ENCODE data around the gene JOSD1.

The JOSD1 gene

GRCh38 chr22:38689651-38690050 lies 11.1 kb downstream of the JOSD1 start:
- no peaks in the 10 kb centered on the region for H3K27me3 ChIP-seq (ENCODE audit: insufficient read depth, low read length, poor library complexity)
- peaks cover 11% of the 10 kb centered on the region for H3K79me1 ChIP-seq (ENCODE audit: low read length)
- H3K23ac ChIP-seq (ENCODE audit: low read length), result no peak overlapping the region
- DNase-seq, result no peak
- H3K4ac ChIP-seq (ENCODE audit: low read depth, low read length), result no peak overlapping the region
- H2AK5ac ChIP-seq (ENCODE audit: low read length), result no peak overlapping the region
- no CpG with 5 or more reads among the region's 1 CpG for WGBS (ENCODE audit: extremely low coverage, insufficient coverage, low lambda C conversion rate)
- no peaks in the 10 kb centered on the region for H3K4me1 ChIP-seq (ENCODE audit: control insufficient read depth, low read depth, low read length)
- H4K5ac ChIP-seq (ENCODE audit: low read length), result no peak overlapping the region
- no peak overlapping the region for H4K8ac ChIP-seq (ENCODE audit: low read depth, low read length)
- H3K9ac ChIP-seq (ENCODE audit: low read length), result no peak overlapping the region
- H3K27ac ChIP-seq (ENCODE audit: low read depth, low read length), result no peak overlapping the region
- H3K36me3 ChIP-seq (ENCODE audit: control insufficient read depth, insufficient read depth, low read length), result peaks cover 3% of the 10 kb centered on the region
- H2BK5ac ChIP-seq (ENCODE audit: low read length), result no peak overlapping the region
- no peaks in the 10 kb centered on the region for H3K79me2 ChIP-seq (ENCODE audit: control insufficient read depth, insufficient read depth, low read length)
- no peak overlapping the region for H3K18ac ChIP-seq (ENCODE audit: low read length)
- no peak overlapping the region for H3K56ac ChIP-seq (ENCODE audit: low read length)
- H2BK120ac ChIP-seq (ENCODE audit: low read depth, low read length), result no peak overlapping the region
- H2BK15ac ChIP-seq (replicated peaks; ENCODE audit: low read depth), result no peak overlapping the region
- H3K4me2 ChIP-seq (ENCODE audit: low read length), result no peak overlapping the region
- no peak overlapping the region for H3K4me3 ChIP-seq (ENCODE audit: low read length)

- H2BK15ac ChIP-seq (replicated peaks; ENCODE audit: low read depth), result no peak overlapping the region
- no peak overlapping the region for H3K56ac ChIP-seq (ENCODE audit: low read length)
- H4K8ac ChIP-seq (ENCODE audit: low read depth, low read length), result no peak overlapping the region
- H3K36me3 ChIP-seq (ENCODE audit: control insufficient read depth, insufficient read depth, low read length), result peaks cover 7% of the 10 kb centered on the region
- H3K4me3 ChIP-seq (ENCODE audit: low read length), result no peak overlapping the region
- no peak for DNase-seq
- no peak overlapping the region for H2AK5ac ChIP-seq (ENCODE audit: low read length)
- H3K9ac ChIP-seq (ENCODE audit: low read length), result no peak overlapping the region
- H3K4me1 ChIP-seq (ENCODE audit: control insufficient read depth, low read depth, low read length), result peaks cover 2% of the 10 kb centered on the region
- H3K79me2 ChIP-seq (ENCODE audit: control insufficient read depth, insufficient read depth, low read length), result peaks cover 9% of the 10 kb centered on the region
- H3K23ac ChIP-seq (ENCODE audit: low read length), result no peak overlapping the region
- H3K27me3 ChIP-seq (ENCODE audit: insufficient read depth, low read length, poor library complexity), result no peaks in the 10 kb centered on the region
- H3K27ac ChIP-seq (ENCODE audit: low read depth, low read length), result no peak overlapping the region
- no peak overlapping the region for H3K4me2 ChIP-seq (ENCODE audit: low read length)
- no peak overlapping the region for H2BK120ac ChIP-seq (ENCODE audit: low read depth, low read length)
- no peak overlapping the region for H3K4ac ChIP-seq (ENCODE audit: low read depth, low read length)
- no peak overlapping the region for H4K5ac ChIP-seq (ENCODE audit: low read length)
- H3K18ac ChIP-seq (ENCODE audit: low read length), result no peak overlapping the region
- WGBS (ENCODE audit: extremely low coverage, insufficient coverage, low lambda C conversion rate), result no CpG with 5 or more reads among the region's 1 CpG
- peaks cover 12% of the 10 kb centered on the region for H3K79me1 ChIP-seq (ENCODE audit: low read length)
- H2BK5ac ChIP-seq (ENCODE audit: low read length), result no peak overlapping the region
Measured at GRCh38 chr22:38685761-38686160, 15.0 kb downstream of the JOSD1 start.

GRCh38 chr22:38684895-38685294 lies 15.8 kb downstream of the JOSD1 start:
- no peaks in the 10 kb centered on the region for H3K27me3 ChIP-seq (ENCODE audit: insufficient read depth, low read length, poor library complexity)
- no peak overlapping the region for H2BK5ac ChIP-seq (ENCODE audit: low read length)
- no peak overlapping the region for H3K4ac ChIP-seq (ENCODE audit: low read depth, low read length)
- no peak overlapping the region for H2AK5ac ChIP-seq (ENCODE audit: low read length)
- no peak overlapping the region for H4K5ac ChIP-seq (ENCODE audit: low read length)
- DNase-seq, result no peak
- no peak overlapping the region for H2BK120ac ChIP-seq (ENCODE audit: low read depth, low read length)
- no peak overlapping the region for H4K8ac ChIP-seq (ENCODE audit: low read depth, low read length)
- H2BK15ac ChIP-seq (replicated peaks; ENCODE audit: low read depth), result no peak overlapping the region
- peaks cover 7% of the 10 kb centered on the region for H3K36me3 ChIP-seq (ENCODE audit: control insufficient read depth, insufficient read depth, low read length)
- H3K23ac ChIP-seq (ENCODE audit: low read length), result no peak overlapping the region
- H3K4me1 ChIP-seq (ENCODE audit: control insufficient read depth, low read depth, low read length), result peaks cover 2% of the 10 kb centered on the region
- H3K9ac ChIP-seq (ENCODE audit: low read length), result no peak overlapping the region
- H3K56ac ChIP-seq (ENCODE audit: low read length), result no peak overlapping the region
- WGBS (ENCODE audit: extremely low coverage, insufficient coverage, low lambda C conversion rate), result no CpG with 5 or more reads among the region's 9 CpGs
- H3K4me2 ChIP-seq (ENCODE audit: low read length), result no peak overlapping the region
- H3K27ac ChIP-seq (ENCODE audit: low read depth, low read length), result no peak overlapping the region
- H3K4me3 ChIP-seq (ENCODE audit: low read length), result no peak overlapping the region
- peaks cover 9% of the 10 kb centered on the region for H3K79me2 ChIP-seq (ENCODE audit: control insufficient read depth, insufficient read depth, low read length)
- H3K79me1 ChIP-seq (ENCODE audit: low read length), result peaks cover 12% of the 10 kb centered on the region
- H3K18ac ChIP-seq (ENCODE audit: low read length), result no peak overlapping the region

- no CpG with 5 or more reads among the region's 60 CpGs for WGBS (ENCODE audit: extremely low coverage, insufficient coverage, low lambda C conversion rate)
- no peak within 1 kb of the TSS for H3K27ac ChIP-seq (ENCODE audit: low read depth, low read length)
Measured at GRCh38 chr22:38681582-38682335, 19.0 kb downstream of the JOSD1 start, which contains the start of gene TOMM22. Gene TOMM22, plus strand, starts transcription at chr22:38681957. Its CDS starts 22 bp downstream, at chr22:38681979.

GRCh38 chr22:38675833-38676232 lies 24.9 kb downstream of the JOSD1 start:
- H2AK5ac ChIP-seq (ENCODE audit: low read length), result no peak overlapping the region
- peaks cover 4% of the 10 kb centered on the region for H3K36me3 ChIP-seq (ENCODE audit: control insufficient read depth, insufficient read depth, low read length)
- no peak for DNase-seq
- WGBS (ENCODE audit: extremely low coverage, insufficient coverage, low lambda C conversion rate), result no CpG with 5 or more reads among the region's 3 CpGs
- H4K5ac ChIP-seq (ENCODE audit: low read length), result no peak overlapping the region
- no peaks in the 10 kb centered on the region for H3K79me1 ChIP-seq (ENCODE audit: low read length)
- H2BK5ac ChIP-seq (ENCODE audit: low read length), result no peak overlapping the region
- H3K18ac ChIP-seq (ENCODE audit: low read length), result no peak overlapping the region
- H4K8ac ChIP-seq (ENCODE audit: low read depth, low read length), result no peak overlapping the region
- no peak overlapping the region for H3K4me2 ChIP-seq (ENCODE audit: low read length)
- H3K79me2 ChIP-seq (ENCODE audit: control insufficient read depth, insufficient read depth, low read length), result no peaks in the 10 kb centered on the region
- H3K4me3 ChIP-seq (ENCODE audit: low read length), result no peak overlapping the region
- H3K56ac ChIP-seq (ENCODE audit: low read length), result no peak overlapping the region
- H3K4me1 ChIP-seq (ENCODE audit: control insufficient read depth, low read depth, low read length), result no peaks in the 10 kb centered on the region
- no peak overlapping the region for H3K4ac ChIP-seq (ENCODE audit: low read depth, low read length)
- H2BK15ac ChIP-seq (replicated peaks; ENCODE audit: low read depth), result no peak overlapping the region
- no peak overlapping the region for H3K27ac ChIP-seq (ENCODE audit: low read depth, low read length)
- no peak overlapping the region for H2BK120ac ChIP-seq (ENCODE audit: low read depth, low read length)
- H3K9ac ChIP-seq (ENCODE audit: low read length), result no peak overlapping the region
- H3K23ac ChIP-seq (ENCODE audit: low read length), result no peak overlapping the region
- no peaks in the 10 kb centered on the region for H3K27me3 ChIP-seq (ENCODE audit: insufficient read depth, low read length, poor library complexity)

More at GRCh38 chr22:38681582-38682335, 19.0 kb downstream of the JOSD1 start, which contains the start of gene TOMM22:
- Histone ChIP-seq H3K9ac (ENCODE audit: low read length) (peak within 1 kb of the TSS; percentile 99), H2AK5ac (ENCODE audit: low read length) (no peak within 1 kb of the TSS), H2BK15ac (replicated peaks; ENCODE audit: low read depth) (no peak within 1 kb of the TSS), H3K79me2 (ENCODE audit: control insufficient read depth, insufficient read depth, low read length) (peaks cover 9% of the 10 kb centered on the region), H2BK5ac (ENCODE audit: low read length) (peak within 1 kb of the TSS; percentile 78), H2BK120ac (ENCODE audit: low read depth, low read length) (no peak within 1 kb of the TSS), H3K27me3 (ENCODE audit: insufficient read depth, low read length, poor library complexity) (no peaks in the 10 kb centered on the region), H3K56ac (ENCODE audit: low read length) (peak within 1 kb of the TSS; percentile 100), H3K36me3 (ENCODE audit: control insufficient read depth, insufficient read depth, low read length) (peaks cover 5% of the 10 kb centered on the region), H3K4ac (ENCODE audit: low read depth, low read length) (peak within 1 kb of the TSS; percentile 8), H3K18ac (ENCODE audit: low read length) (peak within 1 kb of the TSS; percentile 3), H3K23ac (ENCODE audit: low read length) (no peak within 1 kb of the TSS), H4K8ac (ENCODE audit: low read depth, low read length) (peak within 1 kb of the TSS; percentile 83), H3K4me3 (ENCODE audit: low read length) (peak within 1 kb of the TSS; percentile 100), H3K4me2 (ENCODE audit: low read length) (peak within 1 kb of the TSS; percentile 96), H3K79me1 (ENCODE audit: low read length) (peaks cover 10% of the 10 kb centered on the region), H3K4me1 (ENCODE audit: control insufficient read depth, low read depth, low read length) (peaks cover 2% of the 10 kb centered on the region), H4K5ac (ENCODE audit: low read length) (peak within 1 kb of the TSS; percentile 95)
- peak; percentile 92 for DNase-seq
